Parathyroid adenoma (tissue), 2 donors: ENCODE measurements around the gene CST3.

Source experiments
- H2AFZ ChIP-seq: fragments of 300-600 bp; sonication (generic); one replicate; pipeline ENCODE4 v1.7.0; 2017; ENCODE audit warnings: antibody characterized with exemption, mild to moderate bottlenecking
- H3K27ac ChIP-seq: fragments of 300-600 bp; sonication (generic); one replicate; pipeline ENCODE4 v1.7.0; 2017
- H3K27me3 ChIP-seq: fragments of 300-600 bp; sonication (generic); one replicate; pipeline ENCODE4 v1.7.0; 2017; ENCODE audit warnings: low read length; ENCODE audit not compliant: control insufficient read depth, insufficient read depth
- H3K36me3 ChIP-seq: fragments of 300-600 bp; sonication (generic); one replicate; pipeline ENCODE4 v1.7.0; 2017; ENCODE audit warnings: low read length; ENCODE audit not compliant: control insufficient read depth, insufficient read depth
- H3K4me1 ChIP-seq: fragments of 300-600 bp; sonication (generic); one replicate; pipeline ENCODE4 v1.7.0; 2017; ENCODE audit warnings: control low read depth
- H3K4me2 ChIP-seq: fragments of 300-600 bp; sonication (generic); one replicate; pipeline ENCODE4 v1.7.0; 2017; ENCODE audit warnings: low read length
- H3K4me3 ChIP-seq: fragments of 300-600 bp; sonication (generic); one replicate; pipeline ENCODE4 v1.7.0; 2017; ENCODE audit warnings: low read depth, low read length
- H3K79me2 ChIP-seq: fragments of 300-600 bp; sonication (generic); one replicate; pipeline ENCODE4 v1.7.0; 2017; ENCODE audit warnings: control low read depth
- H3K9ac ChIP-seq: fragments of 300-600 bp; sonication (generic); one replicate; pipeline ENCODE4 v1.7.0; 2017; ENCODE audit warnings: mild to moderate bottlenecking
- H3K9me3 ChIP-seq: fragments of 300-600 bp; sonication (generic); one replicate; pipeline ENCODE4 v1.7.0; 2017; ENCODE audit warnings: low read length; ENCODE audit not compliant: control insufficient read depth
- CTCF ChIP-seq: fragments of 300-600 bp; sonication (generic); IDR thresholded peaks from one replicate; pipeline ENCODE4 v1.7.0; 2017; ENCODE audit warnings: antibody characterized with exemption, mild to moderate bottlenecking
- donor health status: primary hyperparathyroidism.

CST3 gene

GRCh38 chr20:23683281-23683680 lies 45.5 kb upstream of the CST3 start:
- no peak overlapping the region for H3K27ac ChIP-seq
- no peaks in the 10 kb centered on the region for H3K36me3 ChIP-seq
- H3K4me2 ChIP-seq = no peak overlapping the region
- H3K27me3 ChIP-seq = no peaks in the 10 kb centered on the region
- no peak overlapping the region for H3K9ac ChIP-seq
- H2AFZ ChIP-seq = no peak overlapping the region
- H3K4me1 ChIP-seq = no peaks in the 10 kb centered on the region
- no peaks in the 10 kb centered on the region for H3K79me2 ChIP-seq
- H3K9me3 ChIP-seq = no peaks in the 10 kb centered on the region
- TF ChIP-seq CTCF = no peak
- H3K4me3 ChIP-seq = no peak overlapping the region

- TF ChIP-seq CTCF = no peak
- Histone ChIP-seq H3K36me3 (no peaks in the 10 kb centered on the region), H3K9me3 (no peaks in the 10 kb centered on the region), H2AFZ (no peak overlapping the region), H3K9ac (no peak overlapping the region), H3K27ac (no peak overlapping the region), H3K4me2 (no peak overlapping the region), H3K4me3 (no peak overlapping the region), H3K4me1 (no peaks in the 10 kb centered on the region), H3K27me3 (no peaks in the 10 kb centered on the region), H3K79me2 (no peaks in the 10 kb centered on the region)
Measured at GRCh38 chr20:23680146-23680545, 42.4 kb upstream of the CST3 start.

GRCh38 chr20:23679133-23680092 lies 41.7 kb upstream of the CST3 start:
- H3K79me2 ChIP-seq = no peaks in the 10 kb centered on the region
- no peak for TF ChIP-seq CTCF

GRCh38 chr20:23673209-23673608 lies 35.5 kb upstream of the CST3 start:
- TF ChIP-seq CTCF = no peak
- Histone ChIP-seq H3K27ac (no peak overlapping the region), H3K4me3 (no peak overlapping the region), H3K4me2 (no peak overlapping the region), H3K27me3 (no peaks in the 10 kb centered on the region), H3K4me1 (no peaks in the 10 kb centered on the region), H3K9ac (no peak overlapping the region), H3K9me3 (no peaks in the 10 kb centered on the region), H3K36me3 (no peaks in the 10 kb centered on the region), H2AFZ (no peak overlapping the region), H3K79me2 (no peaks in the 10 kb centered on the region)

More at GRCh38 chr20:23679133-23680092, 41.7 kb upstream of the CST3 start:
- Histone ChIP-seq H3K4me2 (no peak overlapping the region), H3K9me3 (no peaks in the 10 kb centered on the region), H3K27me3 (no peaks in the 10 kb centered on the region), H2AFZ (no peak overlapping the region), H3K4me3 (no peak overlapping the region), H3K36me3 (no peaks in the 10 kb centered on the region), H3K9ac (no peak overlapping the region), H3K27ac (no peak overlapping the region), H3K4me1 (no peaks in the 10 kb centered on the region)
